HL-60 (cell line): ENCODE results near the gene JARID2.

ENCODE experiments used
- POLR2AphosphoS5 ChIP-seq: IDR thresholded peaks from 2 replicates; pipeline ENCODE4 v1.6.1; 2012; ENCODE audit warnings: low read depth
- TF ChIP-seq, protein P1 (sequence below): IDR thresholded peaks from one replicate; pipeline ENCODE4 v1.5.1; 2011; ENCODE audit warnings: low read length, control low read depth, inconsistent platforms; ENCODE audit not compliant: insufficient read depth
- TF ChIP-seq, protein P2 (sequence below): IDR thresholded peaks from 2 replicates; pipeline ENCODE4 v1.6.1; 2012; ENCODE audit warnings: low read depth; ENCODE audit not compliant: insufficient replicate concordance

DNA sequence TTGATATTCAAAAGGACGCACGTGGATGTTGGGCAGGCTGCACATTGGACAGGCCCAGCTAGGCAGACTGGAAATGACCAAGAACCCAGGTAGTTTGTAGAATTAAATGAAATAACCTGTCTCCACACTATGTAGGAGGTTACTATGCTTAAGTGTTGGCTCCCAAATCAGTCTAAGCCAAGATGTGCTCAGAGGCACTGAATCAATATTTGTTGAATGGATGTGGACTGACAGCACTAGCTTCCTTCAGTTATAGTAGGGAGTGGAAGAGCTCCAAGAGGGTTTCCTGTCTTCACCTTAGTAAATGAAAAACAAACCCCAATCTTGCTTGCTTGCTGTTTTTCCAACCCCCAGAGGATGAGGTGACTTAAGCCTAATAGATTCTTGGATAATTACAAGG lies 180.5 kb downstream of the JARID2 start:
- TF ChIP-seq, protein P1, sequence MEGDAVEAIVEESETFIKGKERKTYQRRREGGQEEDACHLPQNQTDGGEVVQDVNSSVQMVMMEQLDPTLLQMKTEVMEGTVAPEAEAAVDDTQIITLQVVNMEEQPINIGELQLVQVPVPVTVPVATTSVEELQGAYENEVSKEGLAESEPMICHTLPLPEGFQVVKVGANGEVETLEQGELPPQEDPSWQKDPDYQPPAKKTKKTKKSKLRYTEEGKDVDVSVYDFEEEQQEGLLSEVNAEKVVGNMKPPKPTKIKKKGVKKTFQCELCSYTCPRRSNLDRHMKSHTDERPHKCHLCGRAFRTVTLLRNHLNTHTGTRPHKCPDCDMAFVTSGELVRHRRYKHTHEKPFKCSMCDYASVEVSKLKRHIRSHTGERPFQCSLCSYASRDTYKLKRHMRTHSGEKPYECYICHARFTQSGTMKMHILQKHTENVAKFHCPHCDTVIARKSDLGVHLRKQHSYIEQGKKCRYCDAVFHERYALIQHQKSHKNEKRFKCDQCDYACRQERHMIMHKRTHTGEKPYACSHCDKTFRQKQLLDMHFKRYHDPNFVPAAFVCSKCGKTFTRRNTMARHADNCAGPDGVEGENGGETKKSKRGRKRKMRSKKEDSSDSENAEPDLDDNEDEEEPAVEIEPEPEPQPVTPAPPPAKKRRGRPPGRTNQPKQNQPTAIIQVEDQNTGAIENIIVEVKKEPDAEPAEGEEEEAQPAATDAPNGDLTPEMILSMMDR, result no peak
- TF ChIP-seq, protein P2, sequence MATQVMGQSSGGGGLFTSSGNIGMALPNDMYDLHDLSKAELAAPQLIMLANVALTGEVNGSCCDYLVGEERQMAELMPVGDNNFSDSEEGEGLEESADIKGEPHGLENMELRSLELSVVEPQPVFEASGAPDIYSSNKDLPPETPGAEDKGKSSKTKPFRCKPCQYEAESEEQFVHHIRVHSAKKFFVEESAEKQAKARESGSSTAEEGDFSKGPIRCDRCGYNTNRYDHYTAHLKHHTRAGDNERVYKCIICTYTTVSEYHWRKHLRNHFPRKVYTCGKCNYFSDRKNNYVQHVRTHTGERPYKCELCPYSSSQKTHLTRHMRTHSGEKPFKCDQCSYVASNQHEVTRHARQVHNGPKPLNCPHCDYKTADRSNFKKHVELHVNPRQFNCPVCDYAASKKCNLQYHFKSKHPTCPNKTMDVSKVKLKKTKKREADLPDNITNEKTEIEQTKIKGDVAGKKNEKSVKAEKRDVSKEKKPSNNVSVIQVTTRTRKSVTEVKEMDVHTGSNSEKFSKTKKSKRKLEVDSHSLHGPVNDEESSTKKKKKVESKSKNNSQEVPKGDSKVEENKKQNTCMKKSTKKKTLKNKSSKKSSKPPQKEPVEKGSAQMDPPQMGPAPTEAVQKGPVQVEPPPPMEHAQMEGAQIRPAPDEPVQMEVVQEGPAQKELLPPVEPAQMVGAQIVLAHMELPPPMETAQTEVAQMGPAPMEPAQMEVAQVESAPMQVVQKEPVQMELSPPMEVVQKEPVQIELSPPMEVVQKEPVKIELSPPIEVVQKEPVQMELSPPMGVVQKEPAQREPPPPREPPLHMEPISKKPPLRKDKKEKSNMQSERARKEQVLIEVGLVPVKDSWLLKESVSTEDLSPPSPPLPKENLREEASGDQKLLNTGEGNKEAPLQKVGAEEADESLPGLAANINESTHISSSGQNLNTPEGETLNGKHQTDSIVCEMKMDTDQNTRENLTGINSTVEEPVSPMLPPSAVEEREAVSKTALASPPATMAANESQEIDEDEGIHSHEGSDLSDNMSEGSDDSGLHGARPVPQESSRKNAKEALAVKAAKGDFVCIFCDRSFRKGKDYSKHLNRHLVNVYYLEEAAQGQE, result no peak
- TF ChIP-seq POLR2AphosphoS5, result no peak
